C4-2B (cell line): Measurements from ENCODE around the gene PRSS38.

ENCODE experiments used
- CTCF ChIP-seq: fragments of 450-650 bp; conservative IDR thresholded peaks from 2 replicates; pipeline ENCODE4 v1.5.1; 2017; ENCODE audit warnings: mild to moderate bottlenecking
- ZFX ChIP-seq: fragments of 450-650 bp; IDR thresholded peaks from 2 replicates; pipeline ENCODE4 v1.6.1; 2017

GRCh38 chr1:227771326-227771725 is 44.1 kb upstream of the PRSS38 start:
- TF ChIP-seq CTCF = no peak
- TF ChIP-seq ZFX = no peak
